ENCODE data around the gene PDE10A. TPM values are rescaled to one million over a fixed set of nuclear protein-coding genes. Genes with fewer than 3 reads are reported as not detected.

The PDE10A gene
- total RNA-seq, 1 experiment from 2014 or later: 2.1 TPM

DNA sequence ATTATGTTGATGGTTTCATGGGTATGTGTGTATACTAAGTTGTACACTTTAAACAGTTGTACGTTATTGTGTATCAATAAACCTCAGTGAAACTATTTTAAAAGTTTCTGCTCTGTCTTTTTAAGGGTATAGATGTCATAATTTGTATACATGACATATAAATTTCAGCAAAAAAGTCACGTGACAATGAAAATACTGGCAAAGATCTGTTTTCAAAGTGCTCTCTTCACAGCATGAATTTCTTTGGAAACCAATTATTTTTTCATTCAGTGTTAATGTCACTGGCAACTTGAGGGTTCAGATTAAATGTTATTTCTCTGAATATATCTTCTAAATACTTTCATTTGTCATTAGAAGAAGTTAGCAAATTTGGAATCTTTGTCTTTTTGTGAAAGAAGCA lies 261.9 kb downstream of the PDE10A start:
- Histone ChIP-seq H3K36me3 (ENCODE audit: low read depth, low read length) (no peaks in the 10 kb centered on the region), H3K4me3 (ENCODE audit: low read length) (no peak overlapping the region), H3K4me2 (ENCODE audit: low read length) (no peak overlapping the region), H3K27me3 (ENCODE audit: low read length) (no peaks in the 10 kb centered on the region), H3K9me3 (ENCODE audit: low read length) (no peaks in the 10 kb centered on the region), H2AFZ (ENCODE audit: low read length) (no peak overlapping the region), H4K20me1 (ENCODE audit: low read length) (no peaks in the 10 kb centered on the region), H3K9me2 (replicated peaks; ENCODE audit: low read length) (no peaks in the 10 kb centered on the region), H3K27ac (ENCODE audit: low read length) (no peak overlapping the region), H3K9ac (ENCODE audit: low read length) (no peak overlapping the region), H3K79me2 (ENCODE audit: low read length) (no peaks in the 10 kb centered on the region), H3F3A (ENCODE audit: low read length, unreplicated experiment) (no peaks in the 10 kb centered on the region), H3K4me1 (ENCODE audit: insufficient read depth, low read length) (no peaks in the 10 kb centered on the region)
- TF ChIP-seq EZH2phosphoT487 (IDR thresholded peaks at IDR 0.05; ENCODE audit: borderline replicate concordance, low read length) (no peak), EZH2 (IDR thresholded peaks at IDR 0.05; ENCODE audit: low read length, unreplicated experiment) (no peak)
- TF ChIP-seq, protein P1, sequence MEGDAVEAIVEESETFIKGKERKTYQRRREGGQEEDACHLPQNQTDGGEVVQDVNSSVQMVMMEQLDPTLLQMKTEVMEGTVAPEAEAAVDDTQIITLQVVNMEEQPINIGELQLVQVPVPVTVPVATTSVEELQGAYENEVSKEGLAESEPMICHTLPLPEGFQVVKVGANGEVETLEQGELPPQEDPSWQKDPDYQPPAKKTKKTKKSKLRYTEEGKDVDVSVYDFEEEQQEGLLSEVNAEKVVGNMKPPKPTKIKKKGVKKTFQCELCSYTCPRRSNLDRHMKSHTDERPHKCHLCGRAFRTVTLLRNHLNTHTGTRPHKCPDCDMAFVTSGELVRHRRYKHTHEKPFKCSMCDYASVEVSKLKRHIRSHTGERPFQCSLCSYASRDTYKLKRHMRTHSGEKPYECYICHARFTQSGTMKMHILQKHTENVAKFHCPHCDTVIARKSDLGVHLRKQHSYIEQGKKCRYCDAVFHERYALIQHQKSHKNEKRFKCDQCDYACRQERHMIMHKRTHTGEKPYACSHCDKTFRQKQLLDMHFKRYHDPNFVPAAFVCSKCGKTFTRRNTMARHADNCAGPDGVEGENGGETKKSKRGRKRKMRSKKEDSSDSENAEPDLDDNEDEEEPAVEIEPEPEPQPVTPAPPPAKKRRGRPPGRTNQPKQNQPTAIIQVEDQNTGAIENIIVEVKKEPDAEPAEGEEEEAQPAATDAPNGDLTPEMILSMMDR (conservative IDR thresholded peaks at IDR 0.05; ENCODE audit: low read depth, low read length): no peak
- ChIA-PET CTCF (no interaction called here), POLR2A (ENCODE audit: unreplicated experiment) (no interaction called here)
- no TSS peak for BruUV-seq (replicated peaks)
- DNase-seq: no peak
- intact Hi-C loops (cut with micrococcal nuclease): no loop called here
- no peak for ATAC-seq

DNA sequence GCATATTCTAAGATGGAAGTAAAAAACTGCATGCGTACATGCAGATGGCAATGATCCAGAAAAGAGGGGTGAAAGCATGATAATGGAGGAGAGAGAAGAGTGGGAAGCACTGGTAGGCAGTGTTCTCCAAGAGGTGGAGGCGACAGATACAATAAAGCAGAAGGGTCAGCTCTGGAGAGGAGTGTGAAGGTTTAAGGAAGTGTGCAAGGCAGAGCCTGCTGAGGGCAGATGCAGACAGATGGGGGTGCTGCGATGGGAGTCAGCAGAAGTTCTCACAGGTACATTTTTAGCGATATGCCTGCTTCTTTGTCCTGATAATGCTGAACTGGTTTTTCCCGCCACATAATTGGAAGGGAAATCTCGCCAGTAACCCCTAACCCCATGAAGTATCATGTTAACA lies 272.6 kb downstream of the PDE10A start:
- ATAC-seq (no peak), DNase-seq (no peak)
- BruUV-seq (replicated peaks): no TSS peak
- ChIA-PET CTCF (no interaction called here), POLR2A (ENCODE audit: unreplicated experiment) (no interaction called here)
- no peak overlapping the region for H3K9ac ChIP-seq (ENCODE audit: low read length)
- no peaks in the 10 kb centered on the region for H3K9me2 ChIP-seq (replicated peaks; ENCODE audit: low read length)
- H2AFZ ChIP-seq (ENCODE audit: low read length): no peak overlapping the region
- no peaks in the 10 kb centered on the region for H3K9me3 ChIP-seq (ENCODE audit: low read length)
- H3K4me2 ChIP-seq (ENCODE audit: low read length): no peak overlapping the region
- H3F3A ChIP-seq (ENCODE audit: low read length, unreplicated experiment): no peaks in the 10 kb centered on the region
- no peaks in the 10 kb centered on the region for H4K20me1 ChIP-seq (ENCODE audit: low read length)
- no peak overlapping the region for H3K27ac ChIP-seq (ENCODE audit: low read length)
- H3K36me3 ChIP-seq (ENCODE audit: low read depth, low read length): no peaks in the 10 kb centered on the region
- intact Hi-C loops (cut with micrococcal nuclease): loop anchor here (10.0 kb wide), 1 partner anchor 406 kb away; no protein-coding TSS in a partner anchor
- no peaks in the 10 kb centered on the region for H3K27me3 ChIP-seq (ENCODE audit: low read length)
- H3K79me2 ChIP-seq (ENCODE audit: low read length): no peaks in the 10 kb centered on the region
- TF ChIP-seq EZH2 (IDR thresholded peaks at IDR 0.05; ENCODE audit: low read length, unreplicated experiment) (no peak), EZH2phosphoT487 (IDR thresholded peaks at IDR 0.05; ENCODE audit: borderline replicate concordance, low read length) (no peak)
- TF ChIP-seq, protein P1 (conservative IDR thresholded peaks at IDR 0.05; ENCODE audit: low read depth, low read length): no peak
- H3K4me3 ChIP-seq (ENCODE audit: low read length): no peak overlapping the region
- H3K4me1 ChIP-seq (ENCODE audit: insufficient read depth, low read length): no peaks in the 10 kb centered on the region

DNA sequence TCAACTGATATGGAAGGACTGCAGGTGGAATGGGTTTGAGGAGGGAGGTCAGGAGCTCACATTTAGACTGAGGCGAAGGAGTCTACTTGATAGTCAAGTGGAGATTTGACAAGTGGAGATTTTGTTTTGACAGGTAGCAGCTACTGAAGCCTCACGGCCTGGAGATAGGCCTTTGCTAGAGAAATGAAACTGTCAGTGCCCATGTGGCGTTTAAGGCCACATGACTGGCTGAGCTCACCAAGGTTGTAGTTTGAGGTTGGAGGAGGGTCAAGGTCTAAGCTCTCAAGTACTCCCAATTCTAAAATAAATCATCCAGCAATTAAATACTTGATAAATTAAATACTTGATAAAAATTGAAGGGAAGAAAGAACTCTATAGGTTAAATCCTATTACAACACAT lies 273.5 kb downstream of the PDE10A start:
- ChIA-PET POLR2A (ENCODE audit: unreplicated experiment) (no interaction called here), CTCF (no interaction called here)
- TF ChIP-seq EZH2 (IDR thresholded peaks at IDR 0.05; ENCODE audit: low read length, unreplicated experiment): no peak
- no peak for TF ChIP-seq EZH2phosphoT487 (IDR thresholded peaks at IDR 0.05; ENCODE audit: borderline replicate concordance, low read length)
- TF ChIP-seq, protein P1 (conservative IDR thresholded peaks at IDR 0.05; ENCODE audit: low read depth, low read length): no peak
- ATAC-seq: no peak
- H3K4me1 ChIP-seq (ENCODE audit: insufficient read depth, low read length): no peaks in the 10 kb centered on the region
- no peaks in the 10 kb centered on the region for H3K9me3 ChIP-seq (ENCODE audit: low read length)
- no peaks in the 10 kb centered on the region for H4K20me1 ChIP-seq (ENCODE audit: low read length)
- intact Hi-C loops (cut with micrococcal nuclease): no loop called here
- H3K4me2 ChIP-seq (ENCODE audit: low read length): no peak overlapping the region
- no TSS peak for BruUV-seq (replicated peaks)
- no peak overlapping the region for H3K27ac ChIP-seq (ENCODE audit: low read length)
- no peaks in the 10 kb centered on the region for H3K36me3 ChIP-seq (ENCODE audit: low read depth, low read length)
- H3K9me2 ChIP-seq (replicated peaks; ENCODE audit: low read length): no peaks in the 10 kb centered on the region
- H3K27me3 ChIP-seq (ENCODE audit: low read length): no peaks in the 10 kb centered on the region
- H3K4me3 ChIP-seq (ENCODE audit: low read length): no peak overlapping the region
- H3K9ac ChIP-seq (ENCODE audit: low read length): no peak overlapping the region
- no peak overlapping the region for H2AFZ ChIP-seq (ENCODE audit: low read length)
- no peak for DNase-seq
- no peaks in the 10 kb centered on the region for H3F3A ChIP-seq (ENCODE audit: low read length, unreplicated experiment)
- H3K79me2 ChIP-seq (ENCODE audit: low read length): no peaks in the 10 kb centered on the region

All from PC-3 (cell line).